ENCODE results near the gene INTS4.

DNA sequence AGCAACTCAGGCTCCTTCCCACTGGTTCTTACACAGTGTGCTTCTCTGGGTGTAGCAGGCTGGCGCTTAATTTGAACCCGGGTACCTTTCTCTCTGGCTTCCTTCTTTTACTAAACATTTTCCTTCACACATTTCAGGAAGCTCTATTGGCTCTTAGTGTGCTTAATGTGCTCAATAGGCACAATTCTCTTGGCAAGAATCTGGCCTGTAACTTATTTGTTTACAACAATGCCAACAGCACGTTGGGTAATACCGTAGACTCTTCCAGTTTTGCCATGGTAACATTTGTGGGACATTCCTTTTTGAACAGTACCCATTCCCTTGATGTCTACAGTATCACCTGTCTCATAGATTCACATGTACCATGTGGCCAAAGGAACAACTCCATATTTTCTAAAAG, 125.7 kb downstream of the INTS4 start:
- TF ChIP-seq POLR2AphosphoS5 (IDR thresholded peaks at IDR 0.05; ENCODE audit: low read depth, low read length) (no peak), TAF1 (IDR thresholded peaks at IDR 0.05; ENCODE audit: borderline replicate concordance, insufficient read depth, low read length) (no peak)
- TF ChIP-seq, protein P1, sequence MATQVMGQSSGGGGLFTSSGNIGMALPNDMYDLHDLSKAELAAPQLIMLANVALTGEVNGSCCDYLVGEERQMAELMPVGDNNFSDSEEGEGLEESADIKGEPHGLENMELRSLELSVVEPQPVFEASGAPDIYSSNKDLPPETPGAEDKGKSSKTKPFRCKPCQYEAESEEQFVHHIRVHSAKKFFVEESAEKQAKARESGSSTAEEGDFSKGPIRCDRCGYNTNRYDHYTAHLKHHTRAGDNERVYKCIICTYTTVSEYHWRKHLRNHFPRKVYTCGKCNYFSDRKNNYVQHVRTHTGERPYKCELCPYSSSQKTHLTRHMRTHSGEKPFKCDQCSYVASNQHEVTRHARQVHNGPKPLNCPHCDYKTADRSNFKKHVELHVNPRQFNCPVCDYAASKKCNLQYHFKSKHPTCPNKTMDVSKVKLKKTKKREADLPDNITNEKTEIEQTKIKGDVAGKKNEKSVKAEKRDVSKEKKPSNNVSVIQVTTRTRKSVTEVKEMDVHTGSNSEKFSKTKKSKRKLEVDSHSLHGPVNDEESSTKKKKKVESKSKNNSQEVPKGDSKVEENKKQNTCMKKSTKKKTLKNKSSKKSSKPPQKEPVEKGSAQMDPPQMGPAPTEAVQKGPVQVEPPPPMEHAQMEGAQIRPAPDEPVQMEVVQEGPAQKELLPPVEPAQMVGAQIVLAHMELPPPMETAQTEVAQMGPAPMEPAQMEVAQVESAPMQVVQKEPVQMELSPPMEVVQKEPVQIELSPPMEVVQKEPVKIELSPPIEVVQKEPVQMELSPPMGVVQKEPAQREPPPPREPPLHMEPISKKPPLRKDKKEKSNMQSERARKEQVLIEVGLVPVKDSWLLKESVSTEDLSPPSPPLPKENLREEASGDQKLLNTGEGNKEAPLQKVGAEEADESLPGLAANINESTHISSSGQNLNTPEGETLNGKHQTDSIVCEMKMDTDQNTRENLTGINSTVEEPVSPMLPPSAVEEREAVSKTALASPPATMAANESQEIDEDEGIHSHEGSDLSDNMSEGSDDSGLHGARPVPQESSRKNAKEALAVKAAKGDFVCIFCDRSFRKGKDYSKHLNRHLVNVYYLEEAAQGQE (IDR thresholded peaks at IDR 0.05; ENCODE audit: insufficient read depth in 1 of 2, low read depth in 2 of 2, low read length in 2 of 2) = no peak

Measured in PFSK-1 (cell line).